LNCAP (cell line): ENCODE data around the gene CRAMP1.

Experiments
- CTCF ChIP-seq: fragments of 450-650 bp; IDR thresholded peaks from 2 replicates; pipeline ENCODE4 v1.5.1; 2017; ENCODE audit warnings: mild to moderate bottlenecking

CRAMP1 gene

DNA sequence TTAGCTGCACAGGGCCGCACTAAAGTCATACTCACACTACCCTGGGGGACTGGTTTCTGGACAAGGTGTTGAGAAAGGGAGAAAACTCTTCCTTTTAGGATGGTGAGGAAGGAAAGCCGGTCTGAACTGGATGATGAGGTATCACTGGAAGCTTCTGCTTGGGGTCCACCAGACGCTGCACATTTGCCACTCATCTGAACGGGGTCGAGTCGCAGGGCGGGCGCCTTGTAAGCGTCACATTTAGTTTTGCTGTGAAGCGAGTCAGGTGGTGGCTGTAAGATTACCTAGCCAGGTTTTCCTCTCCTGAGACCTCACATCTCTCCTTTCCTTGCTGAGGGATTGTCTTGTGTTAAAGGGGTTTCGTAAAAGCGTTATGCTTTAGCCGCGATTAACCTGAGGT lies 68.2 kb downstream of the CRAMP1 start:
- no peak for TF ChIP-seq CTCF

GRCh38 chr16:1681032-1681431 lies 68.9 kb downstream of the CRAMP1 start:
- no peak for TF ChIP-seq CTCF

DNA sequence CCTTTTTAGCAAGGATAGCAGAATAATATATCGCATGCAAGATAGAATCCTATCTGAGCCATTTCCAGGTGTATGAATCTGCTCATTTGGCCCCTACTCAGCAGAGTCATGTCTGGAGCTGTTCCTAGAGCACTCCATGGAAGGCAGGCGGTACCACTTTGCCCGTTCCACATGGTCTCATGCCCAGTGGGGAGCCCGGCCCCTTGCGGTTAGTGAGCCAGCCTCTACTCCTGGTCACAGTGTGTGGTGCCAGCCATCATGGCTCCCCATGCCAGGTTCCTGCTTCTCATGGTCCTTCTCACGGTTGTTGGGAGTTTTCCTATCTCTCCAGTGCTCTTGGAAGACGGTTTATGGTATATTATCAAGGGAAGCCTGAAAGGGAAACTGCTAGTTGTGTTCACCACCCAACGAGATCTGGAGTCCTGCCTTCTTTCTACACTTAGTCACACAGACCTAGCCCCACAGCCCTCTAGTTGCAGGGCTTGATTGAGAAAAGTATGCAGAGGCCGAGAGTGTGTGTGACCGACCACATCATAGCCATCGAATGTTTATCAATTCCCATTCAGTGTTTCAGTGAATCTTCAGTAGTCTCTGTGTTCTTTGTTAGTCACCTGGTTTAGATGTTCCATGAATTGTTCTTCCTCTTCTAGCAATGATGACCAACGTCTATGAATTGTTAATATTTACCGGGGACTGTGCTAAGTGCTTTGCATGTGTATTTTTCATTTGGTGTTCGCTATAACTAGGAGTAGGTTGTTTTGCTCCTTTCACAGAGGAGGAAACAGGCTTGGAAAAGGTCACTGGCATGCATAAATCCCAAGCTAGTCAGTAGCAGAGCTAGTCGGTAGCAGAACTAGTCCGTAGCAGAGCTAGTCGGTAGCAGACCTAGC lies 75.5 kb downstream of the CRAMP1 start:
- TF ChIP-seq CTCF: no peak

- no peak for TF ChIP-seq CTCF
Observed at GRCh38 chr16:1688807-1689560, 76.8 kb downstream of the CRAMP1 start.

DNA sequence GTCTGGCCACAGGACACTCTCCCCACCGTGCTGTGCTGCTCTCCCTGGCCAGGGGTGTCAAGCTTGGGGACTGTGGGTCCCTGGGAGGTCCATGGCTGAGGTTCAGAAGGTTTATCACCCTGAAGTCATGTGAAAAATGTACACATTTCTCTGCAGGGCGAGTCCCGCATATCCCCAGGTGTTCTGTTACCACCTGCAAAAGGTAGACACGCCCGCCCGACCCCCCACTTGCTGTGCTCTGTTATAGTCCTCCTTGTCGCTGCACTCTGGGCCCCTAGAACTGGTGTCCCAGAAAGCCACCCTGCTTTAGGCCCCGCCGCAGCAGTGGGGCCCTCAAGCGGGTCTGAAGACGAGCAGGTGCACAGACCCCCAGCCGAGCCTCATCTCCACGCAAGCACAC lies 77.7 kb downstream of the CRAMP1 start:
- TF ChIP-seq CTCF: no peak

DNA sequence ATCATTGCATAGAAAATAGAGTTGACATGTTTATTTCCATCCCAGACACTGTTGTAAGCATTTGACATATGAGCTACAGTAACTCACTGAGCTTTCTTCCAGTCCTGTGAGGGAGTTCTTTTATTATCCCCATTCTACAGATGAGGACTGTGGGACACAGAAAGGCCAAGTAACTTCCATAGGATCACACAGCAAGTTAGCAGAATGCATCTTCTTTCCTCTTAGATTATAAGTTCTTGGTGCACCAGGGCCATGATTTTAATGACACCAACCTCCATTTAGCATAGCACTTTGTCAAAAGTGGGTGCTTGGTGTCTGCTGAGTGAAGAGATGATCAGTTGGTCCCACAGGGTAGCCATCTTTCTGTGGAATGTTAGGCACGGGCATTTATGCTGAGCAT lies 78.7 kb downstream of the CRAMP1 start:
- no peak for TF ChIP-seq CTCF

GRCh38 chr16:1691276-1691675 lies 79.1 kb downstream of the CRAMP1 start:
- TF ChIP-seq CTCF: no peak
